Duodenal mucosa (tissue), 2 donors: ENCODE measurements around the gene ZNF100.
"Not testable (repeated sequence)": the region's sequence is repeated elsewhere in the genome, so short reads cannot be mapped to it uniquely, and the experiment has no call there.

Source experiments
- H3K27ac ChIP-seq: one replicate; pipeline ENCODE4 v1.7.0; 2013; ENCODE audit warnings: low read depth, low read length
- H3K27me3 ChIP-seq, 2 donors: one replicate each; pipeline ENCODE4 v1.7.0; 2013; ENCODE audit warnings: low read length in 2 of 2, control low read depth in 1 of 2; ENCODE audit not compliant: insufficient read depth in 2 of 2, control insufficient read depth in 1 of 2
- H3K36me3 ChIP-seq, 2 donors: one replicate each; pipeline ENCODE4 v1.7.0; 2013; ENCODE audit warnings: low read length in 2 of 2, control low read depth in 1 of 2; ENCODE audit not compliant: insufficient read depth in 2 of 2, control insufficient read depth in 1 of 2
- H3K4me1 ChIP-seq, 2 donors: one replicate each; pipeline ENCODE4 v1.7.0; 2013; ENCODE audit warnings: low read length in 2 of 2, control low read depth in 1 of 2; ENCODE audit not compliant: insufficient read depth in 2 of 2, control insufficient read depth in 1 of 2
- H3K4me3 ChIP-seq, 2 donors: one replicate each; pipeline ENCODE4 v1.7.0; 2013; ENCODE audit warnings: low read length in 2 of 2, low read depth in 1 of 2
- H3K9ac ChIP-seq, 2 donors: one replicate each; pipeline ENCODE4 v1.7.0; 2013; ENCODE audit warnings: low read length in 2 of 2, low read depth in 1 of 2
- H3K9me3 ChIP-seq, 2 donors: one replicate each; pipeline ENCODE4 v1.7.0; 2013; ENCODE audit warnings: low read length in 2 of 2, control low read depth in 1 of 2; ENCODE audit not compliant: control insufficient read depth in 1 of 2

ZNF100 gene

GRCh38 chr19:21680671-21681070 lies 86.7 kb downstream of the ZNF100 start:
- H3K4me3 ChIP-seq, result no peak overlapping the region
- H3K36me3 ChIP-seq, result no peaks in the 10 kb centered on the region
- H3K27me3 ChIP-seq, result no peaks in the 10 kb centered on the region
- H3K9me3 ChIP-seq, result peaks cover 0 to 10% of the 10 kb centered on the region in 2 donors
- no peaks in the 10 kb centered on the region for H3K4me1 ChIP-seq
- H3K9ac ChIP-seq, result no peak overlapping the region
- H3K27ac ChIP-seq, result no peak overlapping the region

GRCh38 chr19:21680026-21680425 lies 87.4 kb downstream of the ZNF100 start:
- H3K9me3 ChIP-seq, result peaks cover 0 to 7% of the 10 kb centered on the region in 2 donors
- H3K27ac ChIP-seq, result no peak overlapping the region
- no peaks in the 10 kb centered on the region for H3K36me3 ChIP-seq
- H3K27me3 ChIP-seq, result no peaks in the 10 kb centered on the region
- H3K4me1 ChIP-seq, result no peaks in the 10 kb centered on the region
- no peak overlapping the region for H3K4me3 ChIP-seq
- H3K9ac ChIP-seq, result no peak overlapping the region

GRCh38 chr19:21677696-21678418 lies 89.5 kb downstream of the ZNF100 start:
- peaks cover 0 to 7% of the 10 kb centered on the region in 2 donors for H3K9me3 ChIP-seq
- H3K36me3 ChIP-seq, result no peaks in the 10 kb centered on the region
- no peaks in the 10 kb centered on the region for H3K4me1 ChIP-seq
- no peak overlapping the region for H3K9ac ChIP-seq
- H3K27me3 ChIP-seq, result no peaks in the 10 kb centered on the region
- no peak overlapping the region for H3K27ac ChIP-seq
- no peak overlapping the region for H3K4me3 ChIP-seq

GRCh38 chr19:21674454-21674853 lies 92.9 kb downstream of the ZNF100 start:
- no peaks in the 10 kb centered on the region for H3K27me3 ChIP-seq
- no peak overlapping the region for H3K27ac ChIP-seq
- H3K36me3 ChIP-seq, result no peaks in the 10 kb centered on the region
- no peak overlapping the region for H3K9ac ChIP-seq
- no peaks in the 10 kb centered on the region for H3K4me1 ChIP-seq
- H3K9me3 ChIP-seq, result peaks cover 0 to 7% of the 10 kb centered on the region in 2 donors
- H3K4me3 ChIP-seq, result no peak overlapping the region

- not testable (repeated sequence) for H3K27ac ChIP-seq, H3K9ac ChIP-seq, H3K36me3 ChIP-seq, H3K27me3 ChIP-seq, H3K9me3 ChIP-seq, H3K4me3 ChIP-seq, H3K4me1 ChIP-seq
Measured at GRCh38 chr19:21673479-21673878, 93.9 kb downstream of the ZNF100 start.
